MCF 10A (cell line): ENCODE measurements around the gene INHBE. TPM values are rescaled to one million over a fixed set of nuclear protein-coding genes. Genes with fewer than 3 reads are reported as not detected.

Source experiments
- BruUV-seq: library from RNA; stranded (reverse); fragments of 400-500 nt; replicated peaks from 2 replicates; lab custom pipeline; 2021; lab: Mats Ljungman, UMichigan
- CTCF ChIA-PET: fragments of 300-600 bp; sonication (Branson Sonifier 250); formaldehyde crosslinking; extraction: SDS; loops from one replicate; lab custom pipeline; 2021; ENCODE audit warnings: antibody characterized with exemption, inconsistent platforms; lab: Yijun Ruan, JAX
- POLR2A ChIA-PET: fragments of 300-600, 350-650 bp; sonication (Branson Sonifier 250); formaldehyde crosslinking; extraction: SDS; loops from one replicate; lab custom pipeline; 2020; ENCODE audit warnings: antibody characterized with exemption, inconsistent platforms; lab: Yijun Ruan, JAX
- DNase-seq: peaks from one replicate; pipeline ENCODE4 v3.0.0-alpha.2; 2018; ENCODE audit not compliant: unreplicated experiment
- H3K27ac Mint-ChIP-seq: one replicate; pipeline ENCODE4 v1.8.0; 2022; ENCODE audit warnings: mild to moderate bottlenecking, low read depth, mixed read lengths; ENCODE audit not compliant: unreplicated experiment
- H3K27me3 Mint-ChIP-seq: one replicate; pipeline ENCODE4 v1.8.0; 2022; ENCODE audit warnings: mixed read lengths; ENCODE audit not compliant: insufficient read depth, unreplicated experiment
- H3K36me3 Mint-ChIP-seq: one replicate; pipeline ENCODE4 v1.8.0; 2022; ENCODE audit warnings: mild to moderate bottlenecking, moderate library complexity, mixed read lengths; ENCODE audit not compliant: insufficient read depth, unreplicated experiment
- H3K4me1 Mint-ChIP-seq: one replicate; pipeline ENCODE4 v1.8.0; 2022; ENCODE audit warnings: mixed read lengths; ENCODE audit not compliant: insufficient read depth, unreplicated experiment
- H3K4me3 Mint-ChIP-seq: one replicate; pipeline ENCODE4 v1.8.0; 2022; ENCODE audit warnings: mild to moderate bottlenecking, moderate library complexity, mixed read lengths; ENCODE audit not compliant: unreplicated experiment
- H3K9me3 Mint-ChIP-seq: one replicate; pipeline ENCODE4 v1.8.0; 2022; ENCODE audit warnings: mixed read lengths; ENCODE audit not compliant: unreplicated experiment
- intact Hi-C: fragments of 100-400 bp; cut with micrococcal nuclease; formaldehyde crosslinking; loops from 2 replicates; pipeline ENCODE4 v1.14.1; 2022
- total RNA-seq: library from RNA; stranded (reverse); gene quantifications from 2 replicates; pipeline ENCODE4 v1.2.3, GENCODE V29; 2022
- TF ChIP-seq, protein P1 (sequence below): fragments of 200-600 bp; IDR thresholded peaks from one replicate; pipeline ENCODE4 v1.8.0; 2022; ENCODE audit warnings: antibody characterized with exemption, mild to moderate bottlenecking; ENCODE audit not compliant: unreplicated experiment

The INHBE gene
- total RNA-seq, 1 experiment from 2014 or later: 5.0 TPM

DNA sequence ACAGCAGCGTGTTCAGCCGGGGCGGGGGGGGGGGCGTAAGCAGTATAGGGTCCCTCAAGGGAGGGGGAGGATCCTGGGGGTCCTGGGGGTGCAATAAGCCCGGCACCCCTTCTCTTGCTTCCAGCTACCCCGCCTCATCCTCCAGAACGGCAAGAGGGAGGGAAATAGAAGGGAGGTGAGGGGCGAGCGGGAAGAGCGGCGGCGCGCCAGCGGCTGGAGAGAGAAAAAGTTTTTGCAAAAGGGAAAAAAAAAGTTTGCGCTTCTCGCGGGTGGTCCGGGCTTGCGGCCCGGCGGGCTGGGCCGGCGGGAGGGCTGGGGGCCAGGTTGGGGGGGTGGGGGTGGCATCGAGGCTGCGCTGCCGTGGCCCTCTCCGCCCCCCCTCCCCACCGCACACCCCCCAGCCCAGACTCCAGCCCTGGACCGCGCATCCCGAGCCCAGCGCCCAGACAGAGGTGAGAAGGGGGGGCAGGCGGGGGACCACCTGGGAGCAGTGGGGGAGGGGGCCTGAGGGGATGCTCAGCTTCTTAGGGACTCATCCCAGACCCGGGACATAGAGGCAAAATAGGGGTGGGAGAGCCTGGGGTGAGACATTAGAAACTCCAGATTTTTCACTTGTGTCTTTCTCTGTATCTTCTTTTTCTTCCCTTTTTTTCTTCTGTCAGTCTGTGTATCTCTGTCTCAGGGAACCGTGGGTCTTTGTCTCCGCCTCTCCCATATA, 4.8 kb downstream of the INHBE start, which contains the start of gene GLI1:
Gene GLI1, plus strand, starts transcription at position 36 of the 718 bp plus-strand sequence. CDS start 3,907 bp downstream, outside the sequence.
- H3K27ac Mint-ChIP-seq: peak within 1 kb of the TSS; percentile 66
- BruUV-seq: no TSS peak
- peaks cover 9% of the 10 kb centered on the region for H3K36me3 Mint-ChIP-seq
- H3K4me3 Mint-ChIP-seq: peak within 1 kb of the TSS; percentile 95
- ChIA-PET CTCF (interaction anchor here (0.5 to 3.1 kb wide), 18 partner anchors 10 to 703 kb away, joined by 3 to 31 read pairs (median 4); no protein-coding TSS in a partner anchor), POLR2A (interaction anchor here (0.8 to 1.7 kb wide), 3 partner anchors 50 to 234 kb away, joined by 3 to 8 read pairs (median 3); partner anchors contain the start of gene OS9)
- no peak for DNase-seq
- H3K27me3 Mint-ChIP-seq: peaks cover 34% of the 10 kb centered on the region
- H3K9me3 Mint-ChIP-seq: no peaks in the 10 kb centered on the region
- intact Hi-C loops: loop anchor here (2.0 kb wide), 1 partner anchor 161 kb away; no protein-coding TSS in a partner anchor
- TF ChIP-seq, protein P1, sequence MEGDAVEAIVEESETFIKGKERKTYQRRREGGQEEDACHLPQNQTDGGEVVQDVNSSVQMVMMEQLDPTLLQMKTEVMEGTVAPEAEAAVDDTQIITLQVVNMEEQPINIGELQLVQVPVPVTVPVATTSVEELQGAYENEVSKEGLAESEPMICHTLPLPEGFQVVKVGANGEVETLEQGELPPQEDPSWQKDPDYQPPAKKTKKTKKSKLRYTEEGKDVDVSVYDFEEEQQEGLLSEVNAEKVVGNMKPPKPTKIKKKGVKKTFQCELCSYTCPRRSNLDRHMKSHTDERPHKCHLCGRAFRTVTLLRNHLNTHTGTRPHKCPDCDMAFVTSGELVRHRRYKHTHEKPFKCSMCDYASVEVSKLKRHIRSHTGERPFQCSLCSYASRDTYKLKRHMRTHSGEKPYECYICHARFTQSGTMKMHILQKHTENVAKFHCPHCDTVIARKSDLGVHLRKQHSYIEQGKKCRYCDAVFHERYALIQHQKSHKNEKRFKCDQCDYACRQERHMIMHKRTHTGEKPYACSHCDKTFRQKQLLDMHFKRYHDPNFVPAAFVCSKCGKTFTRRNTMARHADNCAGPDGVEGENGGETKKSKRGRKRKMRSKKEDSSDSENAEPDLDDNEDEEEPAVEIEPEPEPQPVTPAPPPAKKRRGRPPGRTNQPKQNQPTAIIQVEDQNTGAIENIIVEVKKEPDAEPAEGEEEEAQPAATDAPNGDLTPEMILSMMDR: no peak
- H3K4me1 Mint-ChIP-seq: peaks cover 44% of the 10 kb centered on the region

DNA sequence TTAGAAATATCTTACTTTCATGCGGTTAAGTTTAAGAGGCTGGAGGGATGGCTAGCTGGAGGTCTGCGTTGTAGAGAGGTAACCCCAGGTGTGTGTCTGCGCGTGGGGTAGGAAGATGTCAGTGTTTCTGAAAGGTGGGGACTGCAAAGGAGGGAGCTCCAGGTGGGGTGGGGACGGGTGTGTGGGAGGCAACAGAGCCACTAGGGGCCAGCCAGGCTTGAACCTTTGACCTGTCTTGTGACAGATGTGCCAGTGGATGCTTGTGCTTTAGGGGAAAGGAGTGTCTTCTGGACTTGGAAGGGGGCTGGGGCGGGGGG, 5.3 kb downstream of the INHBE start:
- Mint-ChIP-seq H3K4me3 (peak overlapping the region; percentile 95), H3K27ac (no peak overlapping the region), H3K4me1 (peaks cover 42% of the 10 kb centered on the region), H3K36me3 (peaks cover 9% of the 10 kb centered on the region), H3K27me3 (peaks cover 39% of the 10 kb centered on the region), H3K9me3 (no peaks in the 10 kb centered on the region)
- ChIA-PET CTCF (interaction anchor here (0.5 to 6.6 kb wide), 7 partner anchors 7 to 703 kb away, joined by 3 to 59 read pairs (median 6); partner anchors contain the start of gene INHBE), POLR2A (interaction anchor here (1.7 kb wide), 1 partner anchor 234 kb away, joined by 8 read pairs; the partner anchor contains the start of gene OS9)
- TF ChIP-seq, protein P1: no peak
- no TSS peak for BruUV-seq
- intact Hi-C loops: no loop called here
- DNase-seq: no peak

DNA sequence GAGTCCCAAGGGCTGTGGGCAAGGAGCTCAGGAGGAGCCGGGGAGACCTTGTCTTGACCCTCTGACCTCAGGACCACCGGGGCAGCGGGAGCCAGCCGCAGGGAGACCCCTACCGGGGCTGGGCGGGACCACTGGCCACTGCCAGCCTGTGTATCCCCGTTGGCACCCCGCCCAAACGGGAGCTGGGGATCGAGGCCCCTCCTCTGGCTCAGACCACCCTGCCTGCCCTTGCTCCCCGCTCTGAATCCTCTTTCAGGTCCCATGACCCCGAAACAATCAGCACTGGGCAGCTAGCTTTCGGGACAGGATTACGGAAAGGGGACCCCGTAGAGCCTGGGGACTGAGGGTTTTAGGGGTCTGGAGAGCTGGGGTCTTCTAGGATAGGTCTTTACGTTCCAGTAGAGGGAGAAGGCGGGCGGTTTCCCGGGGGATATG, 5.8 kb downstream of the INHBE start:
- DNase-seq: no peak
- no TSS peak for BruUV-seq
- Mint-ChIP-seq H3K27ac (no peak overlapping the region), H3K36me3 (peaks cover 9% of the 10 kb centered on the region), H3K9me3 (no peaks in the 10 kb centered on the region), H3K4me1 (peaks cover 38% of the 10 kb centered on the region), H3K4me3 (peak overlapping the region; percentile 70), H3K27me3 (peaks cover 44% of the 10 kb centered on the region)
- intact Hi-C loops: no loop called here
- POLR2A ChIA-PET: no interaction called here
- CTCF ChIA-PET: interaction anchor here (1.1 to 6.6 kb wide), 4 partner anchors 8 to 183 kb away, joined by 3 to 59 read pairs (median 18); partner anchors contain the start of gene INHBE
- TF ChIP-seq, protein P1: no peak

DNA sequence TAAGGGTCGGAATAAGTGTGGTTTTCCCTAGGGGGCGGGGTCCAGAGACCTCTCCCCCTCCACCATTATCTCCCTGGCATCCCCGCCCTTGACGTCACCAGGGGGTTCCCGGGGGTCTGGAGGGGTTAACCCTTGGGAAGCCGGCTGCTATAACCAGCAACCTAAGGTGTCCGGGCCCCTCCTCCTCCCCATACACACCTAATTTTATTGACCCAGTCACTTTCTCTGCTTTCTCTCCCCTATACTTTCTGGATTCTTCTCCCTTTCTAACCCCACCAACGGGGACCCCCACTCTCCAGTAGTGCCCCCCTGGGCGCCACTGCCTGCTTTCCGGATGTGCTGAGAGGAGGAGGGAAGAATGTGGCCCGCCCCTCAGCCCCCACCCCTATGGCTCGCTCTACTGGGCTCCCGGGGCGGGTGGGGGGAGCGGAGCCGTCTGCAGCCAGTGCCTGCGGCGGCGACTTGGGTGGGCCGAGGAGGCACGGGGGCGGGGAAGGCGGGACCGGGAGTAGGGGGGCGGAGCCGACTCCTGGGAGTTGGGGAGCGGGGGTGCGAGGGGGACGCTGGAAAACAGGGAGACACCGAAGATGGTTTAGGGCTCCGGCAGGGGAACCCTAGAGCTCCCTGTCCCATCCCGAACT, 6.3 kb downstream of the INHBE start:
- Mint-ChIP-seq H3K27me3 (peaks cover 49% of the 10 kb centered on the region), H3K4me3 (peak overlapping the region; percentile 70), H3K9me3 (no peaks in the 10 kb centered on the region), H3K4me1 (peaks cover 32% of the 10 kb centered on the region), H3K36me3 (peaks cover 9% of the 10 kb centered on the region), H3K27ac (no peak overlapping the region)
- ChIA-PET POLR2A (interaction anchor here (0.7 to 2.0 kb wide), 3 partner anchors 55 to 224 kb away, joined by 3 to 7 read pairs (median 3); no protein-coding TSS in a partner anchor), CTCF (interaction anchor here (0.5 to 6.6 kb wide), 9 partner anchors 8 to 446 kb away, joined by 3 to 59 read pairs (median 4); partner anchors contain the start of gene INHBE)
- no TSS peak for BruUV-seq
- DNase-seq: peak; percentile 33
- TF ChIP-seq, protein P1: no peak
- intact Hi-C loops: no loop called here
